Measurements from ENCODE around the gene PLCH1.
A peak's percentile ranks its signal among the peaks of the same experiment; 100 is the strongest.

PLCH1 gene, protein sequence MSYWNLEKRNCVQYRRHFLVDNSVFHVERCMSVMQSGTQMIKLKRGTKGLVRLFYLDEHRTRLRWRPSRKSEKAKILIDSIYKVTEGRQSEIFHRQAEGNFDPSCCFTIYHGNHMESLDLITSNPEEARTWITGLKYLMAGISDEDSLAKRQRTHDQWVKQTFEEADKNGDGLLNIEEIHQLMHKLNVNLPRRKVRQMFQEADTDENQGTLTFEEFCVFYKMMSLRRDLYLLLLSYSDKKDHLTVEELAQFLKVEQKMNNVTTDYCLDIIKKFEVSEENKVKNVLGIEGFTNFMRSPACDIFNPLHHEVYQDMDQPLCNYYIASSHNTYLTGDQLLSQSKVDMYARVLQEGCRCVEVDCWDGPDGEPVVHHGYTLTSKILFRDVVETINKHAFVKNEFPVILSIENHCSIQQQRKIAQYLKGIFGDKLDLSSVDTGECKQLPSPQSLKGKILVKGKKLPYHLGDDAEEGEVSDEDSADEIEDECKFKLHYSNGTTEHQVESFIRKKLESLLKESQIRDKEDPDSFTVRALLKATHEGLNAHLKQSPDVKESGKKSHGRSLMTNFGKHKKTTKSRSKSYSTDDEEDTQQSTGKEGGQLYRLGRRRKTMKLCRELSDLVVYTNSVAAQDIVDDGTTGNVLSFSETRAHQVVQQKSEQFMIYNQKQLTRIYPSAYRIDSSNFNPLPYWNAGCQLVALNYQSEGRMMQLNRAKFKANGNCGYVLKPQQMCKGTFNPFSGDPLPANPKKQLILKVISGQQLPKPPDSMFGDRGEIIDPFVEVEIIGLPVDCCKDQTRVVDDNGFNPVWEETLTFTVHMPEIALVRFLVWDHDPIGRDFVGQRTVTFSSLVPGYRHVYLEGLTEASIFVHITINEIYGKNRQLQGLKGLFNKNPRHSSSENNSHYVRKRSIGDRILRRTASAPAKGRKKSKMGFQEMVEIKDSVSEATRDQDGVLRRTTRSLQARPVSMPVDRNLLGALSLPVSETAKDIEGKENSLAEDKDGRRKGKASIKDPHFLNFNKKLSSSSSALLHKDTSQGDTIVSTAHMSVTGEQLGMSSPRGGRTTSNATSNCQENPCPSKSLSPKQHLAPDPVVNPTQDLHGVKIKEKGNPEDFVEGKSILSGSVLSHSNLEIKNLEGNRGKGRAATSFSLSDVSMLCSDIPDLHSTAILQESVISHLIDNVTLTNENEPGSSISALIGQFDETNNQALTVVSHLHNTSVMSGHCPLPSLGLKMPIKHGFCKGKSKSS (N-terminal part only)

DNA sequence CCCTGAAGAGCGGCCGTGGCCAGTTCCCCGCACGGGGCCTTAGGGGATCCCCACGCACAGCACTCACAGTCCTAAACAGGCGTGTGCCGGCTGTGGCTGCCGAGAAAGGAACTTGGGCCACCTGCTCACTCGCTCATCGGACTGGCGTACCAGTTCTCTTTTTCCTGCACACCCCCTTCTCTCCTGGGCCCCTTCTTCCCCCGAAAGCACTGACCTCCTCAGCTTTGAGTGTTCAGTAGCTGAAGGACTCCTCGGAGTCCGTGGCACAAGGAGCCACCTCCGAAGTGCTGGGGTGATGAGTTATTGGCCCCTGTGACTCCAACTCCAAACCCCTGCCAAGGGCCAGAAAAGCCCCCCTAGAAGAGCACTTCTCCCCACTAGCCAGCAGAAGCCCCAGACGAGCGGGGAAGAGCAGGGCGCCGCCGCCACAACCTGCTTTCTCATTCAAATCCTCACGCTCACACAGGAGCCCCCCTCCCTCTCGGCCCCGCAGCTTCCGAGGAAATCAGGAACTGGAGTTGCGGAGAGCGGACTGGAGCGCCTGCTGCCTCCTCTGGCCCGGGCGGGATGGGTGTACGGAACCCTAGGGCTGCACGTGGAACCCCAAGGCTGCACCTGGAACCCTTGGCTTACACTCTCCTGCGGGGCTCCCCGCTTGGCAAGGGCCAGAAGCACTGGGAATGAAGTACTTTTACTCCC lies at the start of gene PLCH1:
Gene PLCH1, minus strand, starts transcription at position 446 of the 699 bp plus-strand sequence. CDS start 40,847 bp downstream, outside the sequence.
- peak; percentile 69 for DNase-seq

DNA sequence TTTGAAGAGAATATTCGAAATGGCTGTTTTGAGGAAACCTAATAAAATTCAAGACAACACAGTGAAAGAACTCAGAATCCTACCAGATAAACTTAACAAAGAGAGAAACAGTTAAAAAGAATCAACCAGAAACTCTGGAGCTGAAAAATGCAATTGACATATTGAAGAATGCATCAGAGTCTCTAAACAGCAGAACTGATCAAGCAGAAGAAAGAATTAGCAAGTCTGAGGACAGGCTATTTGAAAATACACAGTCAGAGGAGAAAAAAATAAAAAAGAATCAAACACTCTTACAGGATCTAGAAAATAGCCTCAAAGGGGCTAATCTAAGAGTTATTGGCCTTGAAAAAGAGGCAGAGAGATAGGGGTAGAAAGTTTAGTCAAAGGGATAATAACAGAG lies 47.7 kb upstream of the PLCH1 start:
- DNase-seq = no peak

GRCh38 chr3:155791190-155791589 lies 46.3 kb upstream of the PLCH1 start:
- DNase-seq = no peak

DNA sequence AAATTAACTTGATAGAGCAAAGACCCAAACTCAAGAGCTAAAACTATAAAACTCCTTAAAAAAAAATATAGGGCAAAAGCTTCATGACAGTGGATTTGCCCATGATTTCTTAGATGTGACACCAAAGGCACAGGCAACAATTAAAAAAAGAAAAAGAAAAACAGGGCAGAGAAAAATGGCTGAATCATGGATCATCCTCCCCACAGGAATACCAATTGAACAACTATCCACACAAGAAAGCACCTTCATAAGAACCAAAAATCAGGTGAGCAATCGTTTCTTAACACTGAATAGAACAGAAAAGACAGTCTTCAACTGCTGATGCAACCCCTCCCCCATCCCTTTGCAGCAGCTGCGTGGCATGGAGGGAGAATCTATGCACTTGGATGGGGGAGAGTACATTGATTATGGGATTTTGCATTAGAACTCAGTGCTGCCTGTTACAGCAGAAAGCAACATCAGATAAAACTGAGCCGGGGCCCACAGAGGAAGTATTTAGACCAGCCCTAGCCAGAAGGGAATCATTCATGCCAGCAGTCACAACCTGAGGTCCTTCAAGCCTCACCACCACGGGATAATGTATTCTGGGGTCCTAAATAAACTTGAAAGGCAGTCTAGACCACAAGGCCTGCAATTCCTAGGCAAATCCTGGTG lies 45.5 kb upstream of the PLCH1 start:
- no peak for DNase-seq

- DNase-seq = no peak
Observed at GRCh38 chr3:155785662-155786295, 40.9 kb upstream of the PLCH1 start.

GRCh38 chr3:155782390-155782953 lies 37.6 kb upstream of the PLCH1 start:
- no peak for DNase-seq

GRCh38 chr3:155780291-155780690 lies 35.4 kb upstream of the PLCH1 start:
- DNase-seq = no peak

GRCh38 chr3:155778462-155778861 lies 33.6 kb upstream of the PLCH1 start:
- DNase-seq = no peak

GRCh38 chr3:155772801-155773200 lies 27.9 kb upstream of the PLCH1 start:
- DNase-seq = no peak

DNA sequence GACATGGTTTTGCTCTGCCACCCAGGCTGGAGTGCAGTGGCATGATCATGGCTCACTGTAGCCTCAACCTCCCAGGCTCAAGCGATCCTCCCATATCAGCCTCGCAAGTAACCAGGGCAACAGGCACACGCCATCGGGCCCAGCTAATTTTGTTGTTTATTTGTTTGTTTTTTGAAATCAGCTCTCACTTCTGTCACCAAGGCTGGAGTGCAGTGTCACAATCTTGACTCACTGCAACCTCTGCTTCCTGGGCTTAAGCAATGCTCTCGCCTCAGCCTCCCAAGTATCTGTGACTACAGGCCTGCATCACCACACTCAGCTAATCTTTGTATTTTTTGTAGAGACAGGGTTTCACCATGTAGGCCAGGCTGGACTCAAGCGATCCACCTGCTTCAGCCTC lies 26.3 kb upstream of the PLCH1 start:
- no peak for DNase-seq

GRCh38 chr3:155766206-155766605 lies 21.3 kb upstream of the PLCH1 start:
- no peak for DNase-seq

DNA sequence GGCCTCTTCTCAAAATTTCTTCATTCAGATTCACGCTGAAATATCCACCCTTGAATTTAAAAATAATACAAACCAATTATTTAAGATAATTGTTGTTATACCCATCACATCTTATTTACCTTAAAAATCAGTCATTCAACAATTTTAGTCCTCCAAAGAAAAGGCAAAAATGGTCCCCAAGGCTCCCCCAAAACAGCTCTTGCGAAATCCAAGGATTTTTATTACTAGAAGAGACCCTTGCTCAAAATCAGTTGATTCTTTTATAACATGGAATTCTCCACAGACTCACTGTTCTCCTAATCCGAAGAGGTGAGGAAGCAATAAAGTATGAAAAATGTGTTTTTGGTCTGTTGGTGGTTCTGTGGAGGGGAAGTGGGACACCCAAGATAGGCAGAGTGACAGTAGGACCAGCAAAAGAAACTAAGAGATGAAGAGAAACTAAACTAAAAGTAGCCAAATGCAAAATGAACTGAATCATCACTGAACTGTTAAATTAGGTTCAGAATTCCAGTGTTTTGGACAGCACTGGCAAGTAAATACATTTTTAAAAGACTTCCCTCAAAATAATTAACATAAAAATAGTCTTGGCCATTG lies 19.1 kb upstream of the PLCH1 start:
- no peak for DNase-seq

DNA sequence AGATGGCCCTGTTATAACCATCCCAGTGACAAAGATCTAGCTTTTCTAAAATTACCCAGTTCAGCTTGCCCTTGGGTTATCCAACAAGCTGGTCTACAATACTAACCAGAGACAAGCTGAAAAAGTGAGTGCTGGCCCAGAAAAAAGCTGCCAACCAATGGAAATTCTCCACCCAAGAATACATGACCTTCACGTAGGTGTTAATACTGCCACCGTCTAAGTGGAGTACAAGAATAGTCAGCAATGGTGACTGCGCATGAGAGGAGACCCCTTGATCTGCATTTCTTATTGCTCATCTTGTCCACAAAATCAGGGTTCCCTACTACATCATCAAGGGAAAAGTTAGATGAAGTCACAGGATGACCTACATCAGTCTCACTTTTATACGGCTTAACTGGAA lies 15.8 kb upstream of the PLCH1 start:
- no peak for DNase-seq

GRCh38 chr3:155757577-155757976 lies 12.7 kb upstream of the PLCH1 start:
- DNase-seq = no peak

DNA sequence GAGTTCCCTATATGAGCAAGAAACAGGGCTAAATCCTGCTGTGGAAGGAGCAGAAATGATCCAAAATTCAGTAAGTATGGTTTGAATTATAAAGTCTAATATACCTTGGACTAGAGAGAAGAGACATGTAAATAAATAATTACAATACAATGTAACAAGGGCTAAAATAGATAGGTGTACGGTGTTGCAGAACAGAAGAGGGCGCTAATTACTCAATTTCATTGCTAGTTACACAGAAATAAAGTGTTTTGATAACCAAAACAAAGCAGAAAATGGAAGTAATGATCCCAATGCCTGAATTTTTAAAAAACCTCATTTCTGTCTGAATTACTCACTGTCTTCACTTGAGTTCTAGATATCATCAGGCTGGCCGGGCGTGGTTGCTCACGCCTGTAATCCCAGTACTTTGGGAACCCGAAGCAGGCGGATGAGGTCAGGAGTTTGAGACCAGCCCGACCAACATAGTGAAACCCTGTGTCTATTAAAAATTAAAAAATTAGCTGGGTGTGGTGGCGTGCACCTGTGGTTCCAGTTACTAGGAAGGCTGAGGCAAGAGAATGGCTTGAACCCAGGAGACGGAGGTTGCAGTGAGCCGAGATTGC lies 8.3 kb upstream of the PLCH1 start:
- no peak for DNase-seq

GRCh38 chr3:155748611-155749365 lies 3.9 kb upstream of the PLCH1 start:
- DNase-seq = no peak

GRCh38 chr3:155747946-155748290 lies 3.0 kb upstream of the PLCH1 start:
- no peak for DNase-seq

- no peak for DNase-seq
Observed at GRCh38 chr3:155747286-155747945, 2.5 kb upstream of the PLCH1 start.

- DNase-seq = no peak
Observed at GRCh38 chr3:155746703-155747102, 1.8 kb upstream of the PLCH1 start.

Measured in right hindlimb (tissue), 1 donor.